ENCODE measurements around the gene PEX14.

PEX14 gene

GRCh38 chr1:10679496-10680220 is 204.9 kb downstream of the PEX14 start:
- TF ChIP-seq REST (IDR thresholded peaks at IDR 0.05; ENCODE audit: insufficient read depth in 1 of 2, low read depth in 2 of 2, low read length in 2 of 2) (no peak), TAF1 (IDR thresholded peaks at IDR 0.05; ENCODE audit: borderline replicate concordance, insufficient read depth, low read length) (no peak), FOXP2 (optimal IDR thresholded peaks at IDR 0.05; ENCODE audit: borderline replicate concordance, extremely low read depth, extremely low read length, insufficient read depth) (no peak), SIN3A (IDR thresholded peaks at IDR 0.05; ENCODE audit: borderline replicate concordance, insufficient read depth, low read length) (no peak), POLR2AphosphoS5 (IDR thresholded peaks at IDR 0.05; ENCODE audit: low read depth, low read length) (no peak)
